Fibroblast of lung (primary cell): ENCODE measurements around the gene TMPRSS7. TPM values are rescaled to one million over a fixed set of nuclear protein-coding genes. Genes with fewer than 3 reads are reported as not detected.
A peak's percentile ranks its signal among the peaks of the same experiment; 100 is the strongest.

ENCODE experiments used
- DNase-seq, 2 donors: peaks; one replicate each; pipeline versions ENCODE4 v3.0.0 to v3.0.0-alpha.2; 2010; ENCODE audit warnings: low read depth in 2 of 2
- H2AFZ ChIP-seq: 2 replicates; pipeline ENCODE4 v1.5.1; 2012; ENCODE audit warnings: low read length, control low read depth, inconsistent platforms
- H3K27ac ChIP-seq: 2 replicates; pipeline ENCODE4 v1.5.1; 2011; ENCODE audit warnings: low read length, control low read depth; ENCODE audit not compliant: insufficient read depth
- H3K27me3 ChIP-seq: 2 replicates; pipeline ENCODE4 v1.5.1; 2011; ENCODE audit warnings: mild to moderate bottlenecking, low read length; ENCODE audit not compliant: control insufficient read depth, insufficient read depth
- H3K36me3 ChIP-seq: 2 replicates; pipeline ENCODE4 v1.5.1; 2011; ENCODE audit warnings: low read length; ENCODE audit not compliant: control insufficient read depth, insufficient read depth
- H3K4me1 ChIP-seq: 2 replicates; pipeline ENCODE4 v1.5.1; 2011; ENCODE audit warnings: low read length; ENCODE audit not compliant: control insufficient read depth, insufficient read depth; ENCODE audit errors: extremely low read depth
- H3K4me2 ChIP-seq: 2 replicates; pipeline ENCODE4 v1.5.1; 2011; ENCODE audit warnings: low read length, control low read depth; ENCODE audit not compliant: insufficient read depth; ENCODE audit errors: extremely low read depth
- H3K4me3 ChIP-seq, 4 experiments: fragments of 200-600 bp in 1 of 4; sonication (generic) in 1 of 4; replicated peaks in 1 of 4; 2 replicates each; pipeline ENCODE4 v1.5.1; 2011 to 2016; ENCODE audit warnings: low read length in 4 of 4, low read depth in 3 of 4, mild to moderate bottlenecking in 3 of 4, control low read depth in 2 of 4, inconsistent platforms in 1 of 4, mixed read lengths in 1 of 4; ENCODE audit not compliant: insufficient read depth in 1 of 4; ENCODE audit errors: control extremely low read depth in 1 of 4
- H3K79me2 ChIP-seq: 2 replicates; pipeline ENCODE4 v1.5.1; 2012; ENCODE audit warnings: mild to moderate bottlenecking, low read length, inconsistent platforms; ENCODE audit not compliant: control insufficient read depth, insufficient read depth
- H3K9ac ChIP-seq: 2 replicates; pipeline ENCODE4 v1.5.1; 2011; ENCODE audit warnings: mild to moderate bottlenecking, low read length, control low read depth; ENCODE audit not compliant: insufficient read depth
- H3K9me3 ChIP-seq: 2 replicates; pipeline ENCODE4 v1.5.1; 2012; ENCODE audit warnings: low read depth, low read length; ENCODE audit not compliant: control insufficient read depth, insufficient read depth
- H4K20me1 ChIP-seq: 2 replicates; pipeline ENCODE4 v1.5.1; 2011; ENCODE audit warnings: low read length; ENCODE audit not compliant: control insufficient read depth, insufficient read depth; ENCODE audit errors: extremely low read depth
- EZH2 ChIP-seq: IDR thresholded peaks from 2 replicates; pipeline ENCODE4 v1.5.1; 2012; ENCODE audit warnings: low read length, control low read depth, mild to moderate bottlenecking; ENCODE audit errors: missing control alignments
- polyA plus RNA-seq, 2 donors: library from polyadenylated mRNA; depleted of rRNA in 1 of 2; stranded (reverse) in 1 of 2; unstranded in 1 of 2; fragments of >200 nt; gene quantifications; 2 replicates each; pipeline ENCODE4 v1.2.1, GENCODE V29; 2011 to 2012; ENCODE audit warnings: missing spikeins in 1 of 2
- total RNA-seq: library from RNA; depleted of rRNA; stranded (reverse); fragments of >200 nt; gene quantifications from 2 replicates; pipeline ENCODE4 v1.2.1, GENCODE V29; 2014
- TF ChIP-seq, protein P1 (sequence below), 2 donors: IDR thresholded peaks in 1 of 2; conservative IDR thresholded peaks in 1 of 2; 1 replicate in 1 of 2; 2 replicates in 1 of 2; pipeline ENCODE4 v1.5.1; 2011 to 2012; ENCODE audit warnings: low read length in 2 of 2, control low read depth in 1 of 2, inconsistent platforms in 1 of 2, low read depth in 1 of 2, mild to moderate bottlenecking in 1 of 2

TMPRSS7 gene
- total and polyA plus RNA-seq, 2 donors (not counting 1 experiment from before 2014, with no cell fraction given), result not detected

DNA sequence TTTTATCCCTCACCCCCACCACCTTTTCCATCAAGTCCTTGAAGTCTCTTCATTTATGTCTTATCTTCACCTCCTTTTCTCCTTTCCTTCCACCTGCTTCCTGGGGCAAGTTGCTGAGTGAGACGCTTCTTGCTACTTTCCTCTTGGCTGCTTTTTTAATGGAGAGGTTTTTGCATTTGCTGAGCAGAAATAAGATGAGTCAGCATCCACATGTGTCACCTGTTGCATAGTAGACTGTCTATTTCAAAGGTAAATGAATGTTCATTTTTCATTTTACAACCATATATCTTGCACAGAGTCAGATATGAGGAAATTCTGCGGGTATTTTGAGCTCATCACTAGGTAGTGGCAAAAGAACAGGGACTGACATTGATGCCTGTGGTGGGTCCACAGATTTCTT lies 70.2 kb downstream of the TMPRSS7 start:
- no peak overlapping the region for H2AFZ ChIP-seq
- no peaks in the 10 kb centered on the region for H3K36me3 ChIP-seq
- DNase-seq, result no peak
- no peak overlapping the region for H3K9ac ChIP-seq
- no peak overlapping the region for H3K4me2 ChIP-seq
- no peaks in the 10 kb centered on the region for H3K79me2 ChIP-seq
- H3K4me1 ChIP-seq, result peaks cover 2% of the 10 kb centered on the region
- no peaks in the 10 kb centered on the region for H3K9me3 ChIP-seq
- no peak overlapping the region for H3K27ac ChIP-seq
- H4K20me1 ChIP-seq, result no peaks in the 10 kb centered on the region
- H3K4me3 ChIP-seq, result no peak overlapping the region
- H3K27me3 ChIP-seq, result no peaks in the 10 kb centered on the region
- TF ChIP-seq, protein P1, sequence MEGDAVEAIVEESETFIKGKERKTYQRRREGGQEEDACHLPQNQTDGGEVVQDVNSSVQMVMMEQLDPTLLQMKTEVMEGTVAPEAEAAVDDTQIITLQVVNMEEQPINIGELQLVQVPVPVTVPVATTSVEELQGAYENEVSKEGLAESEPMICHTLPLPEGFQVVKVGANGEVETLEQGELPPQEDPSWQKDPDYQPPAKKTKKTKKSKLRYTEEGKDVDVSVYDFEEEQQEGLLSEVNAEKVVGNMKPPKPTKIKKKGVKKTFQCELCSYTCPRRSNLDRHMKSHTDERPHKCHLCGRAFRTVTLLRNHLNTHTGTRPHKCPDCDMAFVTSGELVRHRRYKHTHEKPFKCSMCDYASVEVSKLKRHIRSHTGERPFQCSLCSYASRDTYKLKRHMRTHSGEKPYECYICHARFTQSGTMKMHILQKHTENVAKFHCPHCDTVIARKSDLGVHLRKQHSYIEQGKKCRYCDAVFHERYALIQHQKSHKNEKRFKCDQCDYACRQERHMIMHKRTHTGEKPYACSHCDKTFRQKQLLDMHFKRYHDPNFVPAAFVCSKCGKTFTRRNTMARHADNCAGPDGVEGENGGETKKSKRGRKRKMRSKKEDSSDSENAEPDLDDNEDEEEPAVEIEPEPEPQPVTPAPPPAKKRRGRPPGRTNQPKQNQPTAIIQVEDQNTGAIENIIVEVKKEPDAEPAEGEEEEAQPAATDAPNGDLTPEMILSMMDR (conservative IDR thresholded peaks at IDR 0.05 in 1 of 2, IDR thresholded peaks at IDR 0.05 in 1 of 2; ENCODE audit: low read depth in 1 of 2, low read length in 2 of 2), result no peak
- TF ChIP-seq EZH2, result no peak

DNA sequence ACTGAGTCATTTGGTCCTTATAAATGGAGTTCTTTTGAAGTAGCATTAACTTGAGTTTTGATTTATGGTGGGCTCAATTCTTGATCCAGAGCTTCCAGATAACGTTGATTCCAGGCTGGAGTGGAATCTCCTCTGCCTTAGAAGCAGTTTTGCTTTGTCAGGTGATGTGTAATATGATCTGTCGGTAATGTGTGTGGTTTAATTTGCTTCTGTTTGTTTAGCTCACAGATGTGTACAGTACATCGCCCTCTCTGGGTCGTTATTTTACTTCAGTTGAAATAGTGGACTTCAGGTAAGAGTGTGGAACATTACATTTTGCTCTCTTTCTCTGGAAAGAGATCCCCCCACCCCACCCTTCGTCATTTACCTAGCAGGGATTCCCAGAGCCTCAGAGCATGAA lies 74.8 kb downstream of the TMPRSS7 start:
- no peak overlapping the region for H3K27ac ChIP-seq
- H2AFZ ChIP-seq, result no peak overlapping the region
- no peak overlapping the region for H3K9ac ChIP-seq
- H3K9me3 ChIP-seq, result no peaks in the 10 kb centered on the region
- H3K4me1 ChIP-seq, result no peaks in the 10 kb centered on the region
- TF ChIP-seq, protein P1 (conservative IDR thresholded peaks at IDR 0.05 in 1 of 2, IDR thresholded peaks at IDR 0.05 in 1 of 2; ENCODE audit: low read depth in 1 of 2, low read length in 2 of 2), result no peak
- TF ChIP-seq EZH2, result no peak
- no peak overlapping the region for H3K4me2 ChIP-seq
- H3K36me3 ChIP-seq, result no peaks in the 10 kb centered on the region
- DNase-seq, result no peak
- H3K27me3 ChIP-seq, result no peaks in the 10 kb centered on the region
- H3K4me3 ChIP-seq, result no peak overlapping the region
- no peaks in the 10 kb centered on the region for H3K79me2 ChIP-seq
- no peaks in the 10 kb centered on the region for H4K20me1 ChIP-seq

DNA sequence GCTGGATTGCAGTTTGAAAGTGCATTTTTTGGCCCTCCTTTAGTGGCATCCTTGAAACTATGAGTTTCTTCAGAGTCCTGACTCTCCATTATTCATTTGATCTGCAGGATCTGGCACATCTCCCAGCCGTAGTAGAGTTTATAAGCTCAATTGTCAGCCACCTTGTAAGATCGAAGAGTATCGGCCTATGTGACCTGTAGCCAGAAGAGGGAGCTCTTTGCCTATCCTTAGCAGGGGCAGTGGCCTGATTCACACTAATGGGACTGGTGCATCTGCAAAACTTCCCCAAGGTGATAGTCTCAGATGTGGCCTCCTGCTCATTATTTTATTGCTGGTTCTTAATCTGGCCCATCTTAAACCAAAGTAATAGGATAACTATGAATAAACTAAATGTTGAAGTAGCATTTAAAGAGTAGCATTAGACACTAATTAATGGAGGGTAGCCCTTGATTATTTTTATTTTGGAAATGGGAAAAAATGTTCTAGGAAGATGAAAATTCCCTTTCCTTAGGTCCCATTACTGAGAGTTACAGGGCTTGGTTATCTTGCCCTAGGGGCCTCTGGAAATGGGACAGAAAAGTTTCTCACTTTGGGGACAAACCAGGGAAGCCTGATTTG lies 77.4 kb downstream of the TMPRSS7 start:
- H3K36me3 ChIP-seq, result no peaks in the 10 kb centered on the region
- peak; percentile 58 to 76 for DNase-seq

More for the DNA sequence above, 77.4 kb downstream of the TMPRSS7 start:
- no peaks in the 10 kb centered on the region for H3K27me3 ChIP-seq
- H3K27ac ChIP-seq, result no peak overlapping the region
- H3K9me3 ChIP-seq, result no peaks in the 10 kb centered on the region
- no peaks in the 10 kb centered on the region for H3K4me1 ChIP-seq
- no peak overlapping the region for H3K4me2 ChIP-seq
- H3K4me3 ChIP-seq, result no peak overlapping the region
- no peak overlapping the region for H3K9ac ChIP-seq
- H3K79me2 ChIP-seq, result no peaks in the 10 kb centered on the region
- no peak overlapping the region for H2AFZ ChIP-seq
- H4K20me1 ChIP-seq, result no peaks in the 10 kb centered on the region
- no peak for TF ChIP-seq EZH2
- TF ChIP-seq, protein P1 (conservative IDR thresholded peaks at IDR 0.05 in 1 of 2, IDR thresholded peaks at IDR 0.05 in 1 of 2; ENCODE audit: low read depth in 1 of 2, low read length in 2 of 2), result peak; percentile 78 to 91
